Type B pancreatic cell (in vitro differentiated cells): Measurements from ENCODE around the gene EN1. TPM values are rescaled to one million over a fixed set of nuclear protein-coding genes. Genes with fewer than 3 reads are reported as not detected.

ENCODE experiments used
- DNase-seq: peaks from one replicate; pipeline ENCODE4 v3.0.0; 2021; ENCODE audit warnings: mixed read lengths; ENCODE audit not compliant: unreplicated experiment; ENCODE audit errors: extremely low spot score
- H3K27ac Mint-ChIP-seq: 2 replicates; pipeline ENCODE4 v1.8.0; 2021; ENCODE audit warnings: mild to moderate bottlenecking, mixed read lengths
- H3K27me3 Mint-ChIP-seq: 2 replicates; pipeline ENCODE4 v1.8.0; 2021; ENCODE audit warnings: mixed read lengths
- H3K36me3 Mint-ChIP-seq: 2 replicates; pipeline ENCODE4 v1.8.0; 2021; ENCODE audit warnings: mixed read lengths
- H3K4me1 Mint-ChIP-seq: one replicate; pipeline ENCODE4 v1.8.0; 2021; ENCODE audit warnings: mixed read lengths; ENCODE audit not compliant: unreplicated experiment
- H3K4me3 Mint-ChIP-seq: 2 replicates; pipeline ENCODE4 v1.8.0; 2021; ENCODE audit warnings: mild to moderate bottlenecking, mixed read lengths
- H3K9me3 Mint-ChIP-seq: 2 replicates; pipeline ENCODE4 v1.8.0; 2021; ENCODE audit warnings: mixed read lengths
- total RNA-seq: library from RNA; stranded (reverse); gene quantifications from 2 replicates; pipeline ENCODE4 v1.2.1, GENCODE V29; 2021; ENCODE audit warnings: low replicate concordance
- TF ChIP-seq, protein P1 (sequence below): fragments of 200-600 bp; sonication (generic); conservative IDR thresholded peaks from 2 replicates; pipeline ENCODE4 v1.5.0; 2021; ENCODE audit warnings: antibody characterized with exemption, mild to moderate bottlenecking

Gene EN1
- total RNA-seq, 1 donor from 2014 or later, result 2.7 TPM

DNA sequence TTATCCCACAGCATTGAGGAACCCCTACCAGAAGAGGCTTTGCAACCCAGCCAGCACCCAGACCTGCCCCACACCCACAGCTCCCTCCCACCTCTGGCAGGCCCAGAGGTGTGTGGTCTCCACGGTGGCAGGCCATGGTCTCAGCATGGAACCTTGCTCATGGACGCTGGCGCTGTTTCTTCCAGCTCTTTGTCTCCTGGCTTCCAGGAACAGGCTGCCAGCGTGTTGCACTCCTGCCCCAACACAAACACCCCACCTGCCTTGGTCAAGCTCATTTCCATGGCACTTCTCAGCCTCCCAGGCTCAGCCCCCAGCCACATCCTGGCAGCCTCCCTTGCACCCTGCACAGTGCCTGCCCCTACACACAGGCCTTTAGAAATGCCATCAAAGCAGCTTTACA lies 31.7 kb downstream of the EN1 start:
- Mint-ChIP-seq H3K9me3 (no peaks in the 10 kb centered on the region), H3K4me3 (no peak overlapping the region), H3K36me3 (no peaks in the 10 kb centered on the region), H3K4me1 (peaks cover 3% of the 10 kb centered on the region), H3K27ac (no peak overlapping the region), H3K27me3 (peaks cover 81% of the 10 kb centered on the region)
- no peak for DNase-seq
- TF ChIP-seq, protein P1, sequence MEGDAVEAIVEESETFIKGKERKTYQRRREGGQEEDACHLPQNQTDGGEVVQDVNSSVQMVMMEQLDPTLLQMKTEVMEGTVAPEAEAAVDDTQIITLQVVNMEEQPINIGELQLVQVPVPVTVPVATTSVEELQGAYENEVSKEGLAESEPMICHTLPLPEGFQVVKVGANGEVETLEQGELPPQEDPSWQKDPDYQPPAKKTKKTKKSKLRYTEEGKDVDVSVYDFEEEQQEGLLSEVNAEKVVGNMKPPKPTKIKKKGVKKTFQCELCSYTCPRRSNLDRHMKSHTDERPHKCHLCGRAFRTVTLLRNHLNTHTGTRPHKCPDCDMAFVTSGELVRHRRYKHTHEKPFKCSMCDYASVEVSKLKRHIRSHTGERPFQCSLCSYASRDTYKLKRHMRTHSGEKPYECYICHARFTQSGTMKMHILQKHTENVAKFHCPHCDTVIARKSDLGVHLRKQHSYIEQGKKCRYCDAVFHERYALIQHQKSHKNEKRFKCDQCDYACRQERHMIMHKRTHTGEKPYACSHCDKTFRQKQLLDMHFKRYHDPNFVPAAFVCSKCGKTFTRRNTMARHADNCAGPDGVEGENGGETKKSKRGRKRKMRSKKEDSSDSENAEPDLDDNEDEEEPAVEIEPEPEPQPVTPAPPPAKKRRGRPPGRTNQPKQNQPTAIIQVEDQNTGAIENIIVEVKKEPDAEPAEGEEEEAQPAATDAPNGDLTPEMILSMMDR, result no peak

DNA sequence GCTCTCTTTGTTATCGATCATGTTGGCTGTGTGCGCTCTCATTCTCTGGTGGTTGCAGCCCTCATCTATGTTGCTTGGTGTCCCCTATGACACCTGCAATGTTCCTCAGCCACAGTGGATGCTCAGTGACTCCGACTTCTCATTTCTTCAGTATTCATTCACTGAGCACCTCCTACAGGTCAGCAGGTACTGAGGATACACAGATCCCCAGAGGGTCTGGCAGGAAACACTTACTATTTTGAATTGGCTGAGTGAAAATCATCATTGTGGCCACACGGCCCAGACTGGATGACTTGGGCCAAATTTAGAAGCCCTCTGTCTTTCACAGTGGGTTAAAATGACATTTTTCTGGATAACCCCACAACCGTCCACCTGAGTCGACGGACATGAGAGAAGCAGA lies 32.1 kb downstream of the EN1 start:
- H3K27me3 Mint-ChIP-seq, result peaks cover 79% of the 10 kb centered on the region
- peaks cover 3% of the 10 kb centered on the region for H3K4me1 Mint-ChIP-seq
- TF ChIP-seq, protein P1, result no peak
- no peak for DNase-seq
- H3K36me3 Mint-ChIP-seq, result no peaks in the 10 kb centered on the region
- H3K9me3 Mint-ChIP-seq, result no peaks in the 10 kb centered on the region
- no peak overlapping the region for H3K4me3 Mint-ChIP-seq
- H3K27ac Mint-ChIP-seq, result no peak overlapping the region

DNA sequence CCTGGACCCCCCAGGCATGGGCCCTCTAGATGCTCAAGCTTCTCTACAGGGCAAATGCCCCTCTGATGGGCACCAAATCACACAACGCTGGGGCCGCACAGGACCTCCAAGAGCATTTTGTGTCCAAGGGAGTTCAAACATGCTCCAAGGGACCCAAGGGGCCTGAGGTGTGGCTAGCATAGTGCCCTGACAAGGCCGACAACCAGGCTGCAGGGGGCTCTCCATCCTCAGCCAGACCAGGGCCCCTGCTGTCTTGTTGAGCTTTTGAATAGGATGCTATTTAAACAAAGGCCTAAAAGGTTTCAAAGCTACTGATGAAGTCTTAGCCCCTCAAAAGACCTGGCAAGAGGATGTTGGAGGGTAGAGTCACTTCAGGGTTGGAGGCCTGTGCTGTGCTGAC lies 33.1 kb downstream of the EN1 start:
- DNase-seq, result no peak
- Mint-ChIP-seq H3K27ac (no peak overlapping the region), H3K36me3 (no peaks in the 10 kb centered on the region), H3K9me3 (no peaks in the 10 kb centered on the region), H3K4me1 (peaks cover 3% of the 10 kb centered on the region), H3K4me3 (no peak overlapping the region), H3K27me3 (peaks cover 77% of the 10 kb centered on the region)
- TF ChIP-seq, protein P1, result no peak

GRCh38 chr2:118813601-118814339 lies 33.7 kb downstream of the EN1 start:
- no peak for DNase-seq
- peaks cover 3% of the 10 kb centered on the region for H3K4me1 Mint-ChIP-seq
- H3K27me3 Mint-ChIP-seq, result peaks cover 75% of the 10 kb centered on the region
- no peaks in the 10 kb centered on the region for H3K9me3 Mint-ChIP-seq
- TF ChIP-seq, protein P1, result no peak
- no peaks in the 10 kb centered on the region for H3K36me3 Mint-ChIP-seq
- H3K27ac Mint-ChIP-seq, result no peak overlapping the region
- H3K4me3 Mint-ChIP-seq, result no peak overlapping the region

DNA sequence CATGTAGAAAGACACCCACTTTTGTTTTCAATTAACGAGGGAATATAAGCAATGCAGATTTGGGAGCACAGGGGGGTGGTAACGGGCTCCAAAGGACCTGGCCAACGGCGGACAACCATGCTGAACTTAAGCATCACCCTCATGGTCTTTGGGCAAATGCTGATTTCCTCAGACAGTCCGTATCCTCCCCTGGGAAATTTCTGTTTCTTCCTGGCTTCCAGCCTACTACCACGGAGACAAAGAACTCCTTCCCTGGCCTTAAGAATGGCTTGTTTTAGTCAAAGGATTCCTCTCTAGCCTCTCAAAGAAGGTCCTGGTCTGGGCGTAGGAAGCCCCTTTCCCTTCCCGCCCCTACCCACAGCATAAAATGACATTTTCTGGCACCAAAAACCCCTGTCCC lies 34.3 kb downstream of the EN1 start:
- peaks cover 75% of the 10 kb centered on the region for H3K27me3 Mint-ChIP-seq
- H3K4me3 Mint-ChIP-seq, result no peak overlapping the region
- H3K4me1 Mint-ChIP-seq, result peaks cover 3% of the 10 kb centered on the region
- H3K27ac Mint-ChIP-seq, result no peak overlapping the region
- H3K9me3 Mint-ChIP-seq, result no peaks in the 10 kb centered on the region
- no peak for DNase-seq
- H3K36me3 Mint-ChIP-seq, result no peaks in the 10 kb centered on the region
- TF ChIP-seq, protein P1, result no peak
